ENCODE results near the gene MED29. TPM values are rescaled to one million over a fixed set of nuclear protein-coding genes. Genes with fewer than 3 reads are reported as not detected.

The MED29 gene
- total RNA-seq, 2 donors from 2014 or later, result 29.9 to 32.3 TPM

GRCh38 chr19:39356073-39356472 lies 35.1 kb upstream of the MED29 start:
- TF ChIP-seq, protein P1, sequence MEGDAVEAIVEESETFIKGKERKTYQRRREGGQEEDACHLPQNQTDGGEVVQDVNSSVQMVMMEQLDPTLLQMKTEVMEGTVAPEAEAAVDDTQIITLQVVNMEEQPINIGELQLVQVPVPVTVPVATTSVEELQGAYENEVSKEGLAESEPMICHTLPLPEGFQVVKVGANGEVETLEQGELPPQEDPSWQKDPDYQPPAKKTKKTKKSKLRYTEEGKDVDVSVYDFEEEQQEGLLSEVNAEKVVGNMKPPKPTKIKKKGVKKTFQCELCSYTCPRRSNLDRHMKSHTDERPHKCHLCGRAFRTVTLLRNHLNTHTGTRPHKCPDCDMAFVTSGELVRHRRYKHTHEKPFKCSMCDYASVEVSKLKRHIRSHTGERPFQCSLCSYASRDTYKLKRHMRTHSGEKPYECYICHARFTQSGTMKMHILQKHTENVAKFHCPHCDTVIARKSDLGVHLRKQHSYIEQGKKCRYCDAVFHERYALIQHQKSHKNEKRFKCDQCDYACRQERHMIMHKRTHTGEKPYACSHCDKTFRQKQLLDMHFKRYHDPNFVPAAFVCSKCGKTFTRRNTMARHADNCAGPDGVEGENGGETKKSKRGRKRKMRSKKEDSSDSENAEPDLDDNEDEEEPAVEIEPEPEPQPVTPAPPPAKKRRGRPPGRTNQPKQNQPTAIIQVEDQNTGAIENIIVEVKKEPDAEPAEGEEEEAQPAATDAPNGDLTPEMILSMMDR (IDR thresholded peaks at IDR 0.05), result no peak

DNA sequence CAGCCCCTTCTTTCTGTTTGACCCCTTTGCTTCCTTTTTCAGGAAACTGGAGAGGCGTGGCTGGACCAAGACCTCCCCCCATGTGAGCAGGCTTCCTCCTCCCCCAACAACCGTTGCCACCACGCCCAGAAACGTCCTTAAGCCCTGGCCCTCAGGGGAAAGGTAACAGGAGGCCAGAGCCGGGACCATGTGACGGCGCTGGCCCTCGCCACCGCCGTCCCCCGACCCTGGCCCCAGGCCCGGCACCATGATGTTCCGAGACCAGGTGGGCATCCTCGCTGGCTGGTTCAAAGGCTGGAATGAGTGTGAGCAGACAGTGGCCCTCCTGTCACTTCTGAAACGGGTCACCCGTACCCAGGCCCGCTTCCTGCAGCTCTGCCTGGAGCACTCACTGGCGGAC lies 34.5 kb upstream of the MED29 start:
- TF ChIP-seq, protein P1 (IDR thresholded peaks at IDR 0.05), result no peak
- no peak for DNase-seq (ENCODE audit: low spot score)
- Histone ChIP-seq H3K27ac (no peak overlapping the region), H3K9me3 (no peaks in the 10 kb centered on the region), H3K36me3 (peaks cover 86% of the 10 kb centered on the region), H3K4me3 (no peak overlapping the region), H3K4me1 (peaks cover 0 to 1% of the 10 kb centered on the region in 2 donors), H3K27me3 (no peaks in the 10 kb centered on the region)

More at GRCh38 chr19:39356073-39356472, 35.1 kb upstream of the MED29 start:
- peaks cover 0 to 5% of the 10 kb centered on the region in 2 donors for H3K4me1 ChIP-seq
- no peaks in the 10 kb centered on the region for H3K9me3 ChIP-seq
- no peaks in the 10 kb centered on the region for H3K27me3 ChIP-seq
- H3K4me3 ChIP-seq, result no peak overlapping the region
- H3K36me3 ChIP-seq, result peaks cover 81% of the 10 kb centered on the region
- no peak overlapping the region for H3K27ac ChIP-seq
- no peak for DNase-seq (ENCODE audit: low spot score)

- Histone ChIP-seq H3K27me3 (no peaks in the 10 kb centered on the region), H3K4me1 (peaks cover 0 to 21% of the 10 kb centered on the region in 2 donors), H3K36me3 (peaks cover 79% of the 10 kb centered on the region), H3K4me3 (no peak overlapping the region), H3K27ac (no peak overlapping the region), H3K9me3 (no peaks in the 10 kb centered on the region)
- no peak for DNase-seq (ENCODE audit: low spot score)
- TF ChIP-seq, protein P1 (IDR thresholded peaks at IDR 0.05), result no peak
These were observed 32.2 kb upstream of the MED29 start for GRCh38 chr19:39359026-39359425.

DNA sequence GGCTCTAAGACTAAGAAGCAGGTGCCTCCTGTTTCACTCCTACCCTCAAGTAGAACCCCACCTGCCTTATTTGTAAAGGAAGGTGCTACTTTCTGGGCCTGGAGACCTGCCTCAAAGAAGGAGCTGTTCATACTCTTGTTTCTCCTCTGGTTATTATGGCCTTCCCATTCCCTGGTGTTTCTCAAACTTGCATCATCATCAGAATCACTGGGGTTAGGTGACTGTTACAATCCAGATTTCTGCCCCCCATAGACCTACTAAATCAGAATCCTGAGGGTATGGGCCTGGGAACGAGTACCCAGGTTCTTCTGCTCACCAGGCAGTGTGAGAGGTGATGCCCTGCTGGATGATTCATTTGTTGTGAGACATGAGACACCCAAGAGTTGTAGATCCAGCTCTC lies 30.6 kb upstream of the MED29 start:
- H3K4me1 ChIP-seq, result peaks cover 0 to 22% of the 10 kb centered on the region in 2 donors
- no peak overlapping the region for H3K4me3 ChIP-seq
- no peaks in the 10 kb centered on the region for H3K9me3 ChIP-seq
- H3K27me3 ChIP-seq, result no peaks in the 10 kb centered on the region
- H3K36me3 ChIP-seq, result peaks cover 65% of the 10 kb centered on the region
- DNase-seq (ENCODE audit: low spot score), result no peak
- TF ChIP-seq, protein P1 (IDR thresholded peaks at IDR 0.05), result no peak
- H3K27ac ChIP-seq, result no peak overlapping the region

DNA sequence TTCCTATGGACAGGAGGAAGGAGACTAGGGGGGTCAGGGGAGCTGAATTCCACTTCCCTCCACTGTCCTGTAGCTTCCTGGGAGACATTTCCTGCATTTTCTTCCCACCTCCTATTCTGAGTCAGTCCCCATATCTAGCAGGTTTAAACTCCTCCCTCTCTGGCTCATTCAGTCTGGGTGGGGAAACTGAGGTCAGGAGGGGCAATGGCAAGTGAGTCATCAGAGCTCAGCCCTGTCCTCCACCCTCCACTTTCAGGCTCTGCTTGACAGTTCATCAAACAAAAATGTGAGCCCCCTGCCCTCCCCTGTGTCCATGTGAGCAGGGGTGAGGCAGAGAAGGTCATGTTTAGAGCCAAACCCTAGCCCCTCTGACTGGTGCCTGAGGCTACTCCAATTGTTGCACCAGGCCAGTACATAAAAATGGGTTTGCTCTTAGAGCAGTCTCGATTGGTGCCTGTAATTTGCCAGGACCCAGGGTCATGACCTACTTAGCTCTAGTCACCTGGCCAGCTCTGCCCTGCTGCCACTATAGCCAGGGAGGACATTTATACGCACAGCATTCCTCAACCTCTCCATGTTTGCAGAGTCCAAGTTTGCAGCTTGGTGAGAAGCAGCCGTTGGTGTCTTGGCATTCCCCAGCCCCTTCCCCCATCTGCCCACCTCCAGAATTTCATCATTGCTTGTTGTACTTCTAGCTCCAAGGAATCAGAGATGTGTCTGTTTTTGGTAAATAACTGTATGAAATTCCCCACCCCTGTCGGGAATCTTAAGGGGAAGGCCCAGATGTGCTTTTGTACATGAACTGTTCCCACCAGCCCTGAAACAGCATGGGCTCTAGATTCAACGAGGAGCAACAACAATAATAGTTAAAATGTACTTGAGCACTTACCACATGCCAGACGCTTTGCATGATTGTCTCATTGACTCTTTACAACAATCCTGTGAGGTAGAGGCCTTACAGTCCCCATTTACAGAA lies 28.2 kb upstream of the MED29 start:
- H3K36me3 ChIP-seq, result peaks cover 48% of the 10 kb centered on the region
- DNase-seq (ENCODE audit: low spot score), result no peak
- no peak overlapping the region for H3K4me3 ChIP-seq
- H3K27ac ChIP-seq, result peak overlapping the region; percentile 43 to 53
- no peaks in the 10 kb centered on the region for H3K9me3 ChIP-seq
- peaks cover 0 to 22% of the 10 kb centered on the region in 2 donors for H3K4me1 ChIP-seq
- H3K27me3 ChIP-seq, result no peaks in the 10 kb centered on the region
- TF ChIP-seq, protein P1 (IDR thresholded peaks at IDR 0.05), result no peak

Measured in right atrium auricular region (tissue), 2 donors.